ENCODE data around the gene GPX3. TPM values are rescaled to one million over a fixed set of nuclear protein-coding genes. Genes with fewer than 3 reads are reported as not detected.
A peak's percentile ranks its signal among the peaks of the same experiment; 100 is the strongest.

GPX3 gene
- total and polyA plus RNA-seq, 2 experiments from 2014 or later = 40.9 to 69.9 TPM

DNA sequence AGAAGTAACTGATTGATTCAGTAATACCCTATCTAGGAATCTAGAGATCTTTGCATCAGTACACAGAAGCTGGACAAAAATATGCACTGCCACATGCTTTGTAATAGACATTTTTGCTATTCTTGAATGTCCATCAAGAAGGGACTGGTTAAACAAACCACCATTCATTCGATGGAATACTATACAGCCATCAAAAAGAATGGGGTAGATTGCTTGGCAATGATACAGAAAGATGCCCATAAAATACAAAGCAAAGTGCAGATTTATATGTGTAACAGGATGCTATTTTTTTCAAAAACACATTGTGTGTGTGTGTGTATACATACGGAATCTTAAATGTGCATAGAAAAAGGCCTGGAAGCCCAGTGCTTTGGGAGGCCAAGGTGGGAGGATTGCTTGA lies 52.9 kb downstream of the GPX3 start:
- H4K20me1 ChIP-seq (ENCODE audit: insufficient read depth, poor library complexity, severe bottlenecking) = peaks cover 60% of the 10 kb centered on the region

DNA sequence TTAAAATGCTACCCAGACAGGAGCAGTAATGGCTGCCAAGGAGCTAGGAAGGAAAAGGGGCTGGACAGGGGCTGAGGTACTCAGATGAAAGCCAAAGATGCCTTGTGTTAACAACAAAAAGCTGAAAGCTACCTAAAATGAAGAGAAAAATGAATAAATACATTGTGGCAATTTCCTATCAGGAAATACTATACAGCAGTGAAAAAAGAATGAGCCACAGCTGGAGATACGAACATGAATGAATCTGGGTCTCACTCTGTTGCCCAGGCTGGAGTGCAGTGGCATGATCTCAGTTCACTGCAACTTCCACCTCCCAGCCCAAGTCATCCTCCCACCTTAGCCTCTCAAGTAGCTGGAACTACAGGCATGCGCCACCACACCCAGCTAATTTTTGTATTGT lies 54.2 kb downstream of the GPX3 start:
- Histone ChIP-seq H3K4me1 (ENCODE audit: insufficient read depth) (peaks cover 8% of the 10 kb centered on the region), H3K27ac (no peak overlapping the region), H3K4me3 (no peak overlapping the region), H3K27me3 (no peaks in the 10 kb centered on the region), H4K20me1 (ENCODE audit: insufficient read depth, poor library complexity, severe bottlenecking) (peaks cover 59% of the 10 kb centered on the region), H3K79me2 (peaks cover 100% of the 10 kb centered on the region), H3K4me2 (no peak overlapping the region), H3K9me3 (ENCODE audit: low read depth) (no peaks in the 10 kb centered on the region), H3K36me3 (replicated peaks; ENCODE audit: insufficient read depth, low read depth) (no peaks in the 10 kb centered on the region), H2AFZ (no peak overlapping the region), H3K9me2 (replicated peaks; ENCODE audit: insufficient read depth) (no peaks in the 10 kb centered on the region)
- WGBS (ENCODE audit: low lambda C conversion rate, missing lambda C conversion rate) = 97% methylated on average over 2 of the region's 2 CpGs
- TF ChIP-seq, protein P1, sequence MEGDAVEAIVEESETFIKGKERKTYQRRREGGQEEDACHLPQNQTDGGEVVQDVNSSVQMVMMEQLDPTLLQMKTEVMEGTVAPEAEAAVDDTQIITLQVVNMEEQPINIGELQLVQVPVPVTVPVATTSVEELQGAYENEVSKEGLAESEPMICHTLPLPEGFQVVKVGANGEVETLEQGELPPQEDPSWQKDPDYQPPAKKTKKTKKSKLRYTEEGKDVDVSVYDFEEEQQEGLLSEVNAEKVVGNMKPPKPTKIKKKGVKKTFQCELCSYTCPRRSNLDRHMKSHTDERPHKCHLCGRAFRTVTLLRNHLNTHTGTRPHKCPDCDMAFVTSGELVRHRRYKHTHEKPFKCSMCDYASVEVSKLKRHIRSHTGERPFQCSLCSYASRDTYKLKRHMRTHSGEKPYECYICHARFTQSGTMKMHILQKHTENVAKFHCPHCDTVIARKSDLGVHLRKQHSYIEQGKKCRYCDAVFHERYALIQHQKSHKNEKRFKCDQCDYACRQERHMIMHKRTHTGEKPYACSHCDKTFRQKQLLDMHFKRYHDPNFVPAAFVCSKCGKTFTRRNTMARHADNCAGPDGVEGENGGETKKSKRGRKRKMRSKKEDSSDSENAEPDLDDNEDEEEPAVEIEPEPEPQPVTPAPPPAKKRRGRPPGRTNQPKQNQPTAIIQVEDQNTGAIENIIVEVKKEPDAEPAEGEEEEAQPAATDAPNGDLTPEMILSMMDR (IDR thresholded peaks at IDR 0.05; ENCODE audit: poor library complexity) = no peak
- TF ChIP-seq EZH2phosphoT487 (IDR thresholded peaks at IDR 0.05; ENCODE audit: low read depth, severe bottlenecking, unreplicated experiment) = no peak
- no peak for TF ChIP-seq EZH2 (IDR thresholded peaks at IDR 0.05; ENCODE audit: borderline replicate concordance)
- no peak for DNase-seq (ENCODE audit: low spot score)

More for the DNA sequence above, 52.9 kb downstream of the GPX3 start:
- no peak overlapping the region for H3K4me3 ChIP-seq
- DNase-seq (ENCODE audit: low spot score) = no peak
- H3K27ac ChIP-seq = peak overlapping the region; percentile 67
- H3K27me3 ChIP-seq = no peaks in the 10 kb centered on the region
- H3K4me2 ChIP-seq = no peak overlapping the region
- peaks cover 8% of the 10 kb centered on the region for H3K4me1 ChIP-seq (ENCODE audit: insufficient read depth)
- H3K9me3 ChIP-seq (ENCODE audit: low read depth) = no peaks in the 10 kb centered on the region
- WGBS (ENCODE audit: low lambda C conversion rate, missing lambda C conversion rate) = 96% methylated on average over 2 of the region's 2 CpGs
- no peaks in the 10 kb centered on the region for H3K36me3 ChIP-seq (replicated peaks; ENCODE audit: insufficient read depth, low read depth)
- no peak overlapping the region for H2AFZ ChIP-seq
- no peaks in the 10 kb centered on the region for H3K9me2 ChIP-seq (replicated peaks; ENCODE audit: insufficient read depth)
- TF ChIP-seq, protein P1 (IDR thresholded peaks at IDR 0.05; ENCODE audit: poor library complexity) = no peak
- TF ChIP-seq EZH2 (IDR thresholded peaks at IDR 0.05; ENCODE audit: borderline replicate concordance) (no peak), EZH2phosphoT487 (IDR thresholded peaks at IDR 0.05; ENCODE audit: low read depth, severe bottlenecking, unreplicated experiment) (no peak)
- peaks cover 100% of the 10 kb centered on the region for H3K79me2 ChIP-seq

DNA sequence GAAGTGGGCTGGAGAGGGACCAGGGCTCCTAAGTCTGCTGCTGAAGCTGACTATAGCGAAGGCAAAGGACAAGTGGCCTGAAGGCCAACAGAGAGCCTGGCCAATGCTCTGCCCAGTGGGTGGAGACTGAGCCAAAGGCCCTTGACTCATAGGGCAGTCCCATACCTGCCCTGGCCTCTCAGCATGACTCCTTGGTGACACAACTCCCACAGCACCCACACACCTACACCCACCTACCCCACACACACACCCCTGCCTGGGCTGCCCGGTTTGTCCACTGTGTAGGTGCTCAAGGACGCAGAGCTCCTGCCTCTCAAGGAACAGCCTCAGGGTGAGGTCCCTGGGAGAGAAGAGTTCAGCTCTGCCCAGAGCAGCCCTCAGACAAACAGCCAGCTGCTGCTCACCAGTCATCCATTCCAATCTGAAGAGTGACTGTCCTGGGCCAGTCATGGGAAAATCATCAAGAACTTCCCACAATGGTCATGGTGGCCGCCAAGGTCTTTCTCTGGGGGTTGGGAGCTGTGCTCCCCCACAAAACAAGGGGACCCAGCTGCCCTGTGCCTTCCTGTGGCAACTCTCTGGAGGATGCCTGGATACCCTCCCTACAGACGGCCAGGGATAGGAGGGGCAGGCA lies 55.4 kb downstream of the GPX3 start:
- H2AFZ ChIP-seq = no peak overlapping the region
- TF ChIP-seq EZH2 (IDR thresholded peaks at IDR 0.05; ENCODE audit: borderline replicate concordance) (no peak), EZH2phosphoT487 (IDR thresholded peaks at IDR 0.05; ENCODE audit: low read depth, severe bottlenecking, unreplicated experiment) (no peak)
- TF ChIP-seq, protein P1 (IDR thresholded peaks at IDR 0.05; ENCODE audit: poor library complexity) = no peak

More for the DNA sequence above, 55.4 kb downstream of the GPX3 start:
- peaks cover 95% of the 10 kb centered on the region for H3K79me2 ChIP-seq
- WGBS (ENCODE audit: low lambda C conversion rate, missing lambda C conversion rate) = 79% methylated on average over 5 of the region's 5 CpGs
- no peak overlapping the region for H3K4me3 ChIP-seq
- no peaks in the 10 kb centered on the region for H3K36me3 ChIP-seq (replicated peaks; ENCODE audit: insufficient read depth, low read depth)
- peaks cover 54% of the 10 kb centered on the region for H4K20me1 ChIP-seq (ENCODE audit: insufficient read depth, poor library complexity, severe bottlenecking)
- H3K4me1 ChIP-seq (ENCODE audit: insufficient read depth) = peaks cover 8% of the 10 kb centered on the region
- H3K9me3 ChIP-seq (ENCODE audit: low read depth) = no peaks in the 10 kb centered on the region
- peak; percentile 68 for DNase-seq (ENCODE audit: low spot score)
- no peaks in the 10 kb centered on the region for H3K27me3 ChIP-seq
- H3K4me2 ChIP-seq = no peak overlapping the region
- H3K9me2 ChIP-seq (replicated peaks; ENCODE audit: insufficient read depth) = no peaks in the 10 kb centered on the region
- peak overlapping the region; percentile 72 for H3K27ac ChIP-seq

All from hepatocyte (in vitro differentiated cells).